ENCODE results near the gene GRIN2C. TPM values are rescaled to one million over a fixed set of nuclear protein-coding genes. Genes with fewer than 3 reads are reported as not detected.

Gene GRIN2C
- total RNA-seq, 1 experiment from 2014 or later, result 0.44 TPM

DNA sequence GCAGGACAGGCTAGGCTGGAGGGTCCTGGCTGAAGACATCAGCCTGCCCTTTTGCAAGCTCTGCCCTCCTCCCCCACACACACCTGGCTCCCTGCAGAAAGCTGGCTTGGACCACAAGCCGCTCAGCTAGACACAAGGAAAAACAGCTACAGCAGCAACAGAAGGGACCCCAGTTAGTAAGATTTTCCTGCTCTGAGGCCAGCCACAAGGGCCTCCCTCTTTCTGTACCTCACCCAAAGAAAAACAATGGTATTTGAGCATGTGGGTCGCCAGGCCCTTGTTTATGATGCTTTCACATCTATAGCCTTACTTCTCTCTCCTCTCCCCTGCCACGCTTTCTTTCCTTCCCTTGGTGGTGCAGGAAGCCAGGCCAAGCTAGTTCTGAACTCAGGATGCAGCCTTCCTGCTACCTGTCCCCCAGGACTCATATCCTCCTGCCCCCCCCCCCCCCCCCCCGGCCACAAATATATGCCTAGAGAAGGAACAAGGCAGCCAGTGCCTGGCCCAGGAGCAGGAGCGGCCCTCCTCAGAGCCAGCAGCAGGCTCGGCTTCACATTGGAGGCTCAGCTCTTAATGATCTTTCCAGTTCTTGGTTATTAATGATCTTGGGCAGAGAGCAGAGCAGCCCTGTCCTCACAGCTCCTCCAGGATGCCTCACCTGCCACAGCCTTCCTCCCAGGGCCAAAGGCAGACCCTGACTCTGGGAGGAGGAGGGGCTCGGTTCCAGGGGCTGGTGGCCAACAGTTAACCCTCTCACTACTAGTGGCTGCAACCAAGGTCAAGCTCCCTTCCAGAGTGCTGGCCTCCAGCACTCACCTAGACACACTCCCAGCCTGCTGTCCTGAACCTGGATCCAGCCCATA, 19.5 kb downstream of the GRIN2C start:
- no peak overlapping the region for H3T11ph ChIP-seq (ENCODE audit: low read length)
- H3K56ac ChIP-seq (ENCODE audit: insufficient read length, low read depth, low read length), result no peak overlapping the region
- no peak overlapping the region for H3K18ac ChIP-seq (ENCODE audit: insufficient read length, low read depth, low read length)
- Mint-ChIP-seq H3K27me3 (ENCODE audit: low read depth) (peaks cover 39% of the 10 kb centered on the region), H3K36me3 (ENCODE audit: insufficient read depth in 1 of 3, low read depth in 3 of 3) (peaks cover 7 to 18% (median 15%) of the 10 kb centered on the region in 3 experiments; a peak in 6 of 7 replicates), H3K4me1 (peaks cover 18 to 25% of the 10 kb centered on the region in 2 experiments), H3K9me3 (no peaks in the 10 kb centered on the region), H3K27ac (no peak overlapping the region), H3K4me3 (peak overlapping the region in 1 of 2 experiments; percentile 53; a peak in 3 of 5 replicates)
- H2BK12ac ChIP-seq (ENCODE audit: insufficient read length, low read depth, low read length), result no peak overlapping the region
- peaks cover 12% of the 10 kb centered on the region for H3K27me3 ChIP-seq (ENCODE audit: insufficient read depth, low read length)
- H4K91ac ChIP-seq (ENCODE audit: insufficient read length, low read depth, low read length), result no peak overlapping the region
- no peak overlapping the region for H4K8ac ChIP-seq (replicated peaks; ENCODE audit: insufficient read length, low read depth, low read length)
- H2BK120ac ChIP-seq (ENCODE audit: low read depth, low read length, poor library complexity, severe bottlenecking), result no peak overlapping the region
- no peaks in the 10 kb centered on the region for H3K9me3 ChIP-seq (ENCODE audit: control insufficient read depth, low read depth, low read length)
- no peak overlapping the region for H2BK5ac ChIP-seq (ENCODE audit: insufficient read length, low read length)
- no peak overlapping the region for H2AK5ac ChIP-seq (ENCODE audit: insufficient read length, low read length)
- TF ChIP-seq, protein P1, sequence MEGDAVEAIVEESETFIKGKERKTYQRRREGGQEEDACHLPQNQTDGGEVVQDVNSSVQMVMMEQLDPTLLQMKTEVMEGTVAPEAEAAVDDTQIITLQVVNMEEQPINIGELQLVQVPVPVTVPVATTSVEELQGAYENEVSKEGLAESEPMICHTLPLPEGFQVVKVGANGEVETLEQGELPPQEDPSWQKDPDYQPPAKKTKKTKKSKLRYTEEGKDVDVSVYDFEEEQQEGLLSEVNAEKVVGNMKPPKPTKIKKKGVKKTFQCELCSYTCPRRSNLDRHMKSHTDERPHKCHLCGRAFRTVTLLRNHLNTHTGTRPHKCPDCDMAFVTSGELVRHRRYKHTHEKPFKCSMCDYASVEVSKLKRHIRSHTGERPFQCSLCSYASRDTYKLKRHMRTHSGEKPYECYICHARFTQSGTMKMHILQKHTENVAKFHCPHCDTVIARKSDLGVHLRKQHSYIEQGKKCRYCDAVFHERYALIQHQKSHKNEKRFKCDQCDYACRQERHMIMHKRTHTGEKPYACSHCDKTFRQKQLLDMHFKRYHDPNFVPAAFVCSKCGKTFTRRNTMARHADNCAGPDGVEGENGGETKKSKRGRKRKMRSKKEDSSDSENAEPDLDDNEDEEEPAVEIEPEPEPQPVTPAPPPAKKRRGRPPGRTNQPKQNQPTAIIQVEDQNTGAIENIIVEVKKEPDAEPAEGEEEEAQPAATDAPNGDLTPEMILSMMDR (conservative IDR thresholded peaks at IDR 0.05), result no peak
- H3K79me2 ChIP-seq (ENCODE audit: insufficient read depth, low read length), result no peaks in the 10 kb centered on the region
- no peak overlapping the region for H2BK15ac ChIP-seq (ENCODE audit: low read depth, low read length)
- no peaks in the 10 kb centered on the region for H3K79me1 ChIP-seq (ENCODE audit: insufficient read depth, low read depth, low read length, poor library complexity, severe bottlenecking)
- H2BK20ac ChIP-seq (ENCODE audit: low read depth, low read length, poor library complexity, severe bottlenecking), result no peak overlapping the region
- WGBS (ENCODE audit: extremely low coverage, insufficient read length, low lambda C conversion rate), result no CpG with 5 or more reads among the region's 7 CpGs
- H3K4me2 ChIP-seq (ENCODE audit: insufficient read depth, insufficient read length, low read length), result no peak overlapping the region
- no peak overlapping the region for H2AFZ ChIP-seq (ENCODE audit: low read length)
- H3K23me2 ChIP-seq (ENCODE audit: insufficient read length, low read depth, low read length, poor library complexity, severe bottlenecking), result no peaks in the 10 kb centered on the region
- no peaks in the 10 kb centered on the region for H4K20me1 ChIP-seq (ENCODE audit: control insufficient read depth, insufficient read depth, insufficient read length)
- H3K27ac ChIP-seq (ENCODE audit: insufficient read length, low read depth, low read length), result no peak overlapping the region
- H4K5ac ChIP-seq (ENCODE audit: insufficient read length, low read depth, low read length), result no peak overlapping the region
- H3K14ac ChIP-seq (ENCODE audit: insufficient read depth, low read length), result no peak overlapping the region
- H3K4me1 ChIP-seq (ENCODE audit: insufficient read depth, low read length), result peaks cover 2% of the 10 kb centered on the region; the same call in 1 of the 2 replicates
- DNase-seq, result peak; percentile 72
- H3K9ac ChIP-seq (ENCODE audit: extremely low read depth, insufficient read length, low read length), result no peak overlapping the region
- no peak overlapping the region for H3K23ac ChIP-seq (ENCODE audit: insufficient read length, low read depth, low read length)
- H3K4ac ChIP-seq (ENCODE audit: low read depth, low read length), result no peak overlapping the region

Data from H9 (cell line).